Activated B cell treated with CpG ODN at 0.5 μM for 24 hours (primary cell): ENCODE results near the gene SCUBE1. TPM values are rescaled to one million over a fixed set of nuclear protein-coding genes. Genes with fewer than 3 reads are reported as not detected.

ENCODE experiments used
- ATAC-seq: fragments of 200-7000 bp; cut with Tn5 transposase; one replicate; pipeline ENCODE4 v1.10.0; 2021; ENCODE audit warnings: low read depth, mild to moderate bottlenecking, moderate library complexity
- CTCF ChIA-PET: fragments of 350-600 bp; sonication (Branson Sonifier 250); formaldehyde crosslinking; loops from one replicate; lab custom pipeline; 2021; ENCODE audit warnings: antibody characterized with exemption; lab: Charles Lee
- POLR2A ChIA-PET: fragments of 350-600 bp; sonication (Branson Sonifier 250); formaldehyde crosslinking; loops from one replicate; lab custom pipeline; 2021; ENCODE audit warnings: antibody characterized with exemption; lab: Charles Lee
- DNase-seq: peaks from one replicate; pipeline ENCODE4 v3.0.0; 2022
- H3K27ac Mint-ChIP-seq: one replicate; pipeline ENCODE4 v1.8.0; 2020; ENCODE audit warnings: mixed read lengths
- H3K27me3 Mint-ChIP-seq: one replicate; pipeline ENCODE4 v1.8.0; 2021; ENCODE audit warnings: mixed read lengths
- H3K36me3 Mint-ChIP-seq: one replicate; pipeline ENCODE4 v1.8.0; 2021; ENCODE audit warnings: low read depth, mixed read lengths
- H3K4me1 Mint-ChIP-seq: one replicate; pipeline ENCODE4 v1.8.0; 2021; ENCODE audit warnings: mixed read lengths
- H3K4me3 Mint-ChIP-seq: one replicate; pipeline ENCODE4 v1.8.0; 2020; ENCODE audit warnings: mild to moderate bottlenecking, mixed read lengths
- H3K9me3 Mint-ChIP-seq: one replicate; pipeline ENCODE4 v1.8.0; 2020; ENCODE audit warnings: mixed read lengths
- intact Hi-C: fragments of 100-400 bp; cut with micrococcal nuclease; formaldehyde crosslinking; loops from one replicate; pipeline ENCODE4 v1.15.1; 2024
- total RNA-seq: library from RNA; stranded (reverse); gene quantifications from 2 replicates; pipeline ENCODE4 v1.2.3, GENCODE V29; 2022
- TF ChIP-seq, protein P1 (sequence below): fragments of 200-600 bp; IDR thresholded peaks from one replicate; pipeline ENCODE4 v1.8.0; 2022; ENCODE audit warnings: antibody characterized with exemption, mild to moderate bottlenecking

The SCUBE1 gene
- total RNA-seq, 1 donor from 2014 or later, result not detected

DNA sequence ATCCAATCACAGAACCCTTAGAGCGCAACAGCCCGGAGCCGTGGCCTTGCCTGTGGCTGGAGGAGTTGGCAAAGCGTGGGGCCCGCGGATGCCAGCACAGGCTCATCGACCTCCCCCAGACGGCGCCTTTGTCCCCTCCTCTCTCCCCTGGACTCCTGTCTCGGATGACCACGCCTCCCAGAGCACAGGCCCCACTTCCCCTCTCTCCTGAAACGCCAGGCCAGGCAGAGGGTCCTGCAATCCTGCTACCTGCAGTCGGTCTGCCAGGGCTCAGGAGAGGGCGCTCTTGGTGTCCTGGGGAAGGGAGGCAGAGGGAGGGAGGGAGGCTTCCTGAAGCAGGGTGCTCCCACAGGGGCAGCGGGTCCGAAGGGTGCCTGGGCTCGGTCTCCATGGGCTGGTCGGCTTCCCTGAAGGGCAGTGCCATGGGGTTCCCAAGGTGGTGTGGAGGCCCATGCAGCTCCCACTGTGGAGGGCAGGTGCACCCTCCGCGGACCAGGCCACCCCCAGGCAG is 139.6 kb downstream of the SCUBE1 start:
- TF ChIP-seq, protein P1, sequence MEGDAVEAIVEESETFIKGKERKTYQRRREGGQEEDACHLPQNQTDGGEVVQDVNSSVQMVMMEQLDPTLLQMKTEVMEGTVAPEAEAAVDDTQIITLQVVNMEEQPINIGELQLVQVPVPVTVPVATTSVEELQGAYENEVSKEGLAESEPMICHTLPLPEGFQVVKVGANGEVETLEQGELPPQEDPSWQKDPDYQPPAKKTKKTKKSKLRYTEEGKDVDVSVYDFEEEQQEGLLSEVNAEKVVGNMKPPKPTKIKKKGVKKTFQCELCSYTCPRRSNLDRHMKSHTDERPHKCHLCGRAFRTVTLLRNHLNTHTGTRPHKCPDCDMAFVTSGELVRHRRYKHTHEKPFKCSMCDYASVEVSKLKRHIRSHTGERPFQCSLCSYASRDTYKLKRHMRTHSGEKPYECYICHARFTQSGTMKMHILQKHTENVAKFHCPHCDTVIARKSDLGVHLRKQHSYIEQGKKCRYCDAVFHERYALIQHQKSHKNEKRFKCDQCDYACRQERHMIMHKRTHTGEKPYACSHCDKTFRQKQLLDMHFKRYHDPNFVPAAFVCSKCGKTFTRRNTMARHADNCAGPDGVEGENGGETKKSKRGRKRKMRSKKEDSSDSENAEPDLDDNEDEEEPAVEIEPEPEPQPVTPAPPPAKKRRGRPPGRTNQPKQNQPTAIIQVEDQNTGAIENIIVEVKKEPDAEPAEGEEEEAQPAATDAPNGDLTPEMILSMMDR, result no peak
- H3K4me1 Mint-ChIP-seq, result peaks cover 4% of the 10 kb centered on the region
- DNase-seq (no peak), ATAC-seq (no peak)
- peaks cover 13% of the 10 kb centered on the region for H3K27me3 Mint-ChIP-seq
- intact Hi-C loops, result no loop called here
- H3K36me3 Mint-ChIP-seq, result no peaks in the 10 kb centered on the region
- no peaks in the 10 kb centered on the region for H3K9me3 Mint-ChIP-seq
- ChIA-PET CTCF (no interaction called here), POLR2A (no interaction called here)
- no peak overlapping the region for H3K27ac Mint-ChIP-seq
- H3K4me3 Mint-ChIP-seq, result no peak overlapping the region

DNA sequence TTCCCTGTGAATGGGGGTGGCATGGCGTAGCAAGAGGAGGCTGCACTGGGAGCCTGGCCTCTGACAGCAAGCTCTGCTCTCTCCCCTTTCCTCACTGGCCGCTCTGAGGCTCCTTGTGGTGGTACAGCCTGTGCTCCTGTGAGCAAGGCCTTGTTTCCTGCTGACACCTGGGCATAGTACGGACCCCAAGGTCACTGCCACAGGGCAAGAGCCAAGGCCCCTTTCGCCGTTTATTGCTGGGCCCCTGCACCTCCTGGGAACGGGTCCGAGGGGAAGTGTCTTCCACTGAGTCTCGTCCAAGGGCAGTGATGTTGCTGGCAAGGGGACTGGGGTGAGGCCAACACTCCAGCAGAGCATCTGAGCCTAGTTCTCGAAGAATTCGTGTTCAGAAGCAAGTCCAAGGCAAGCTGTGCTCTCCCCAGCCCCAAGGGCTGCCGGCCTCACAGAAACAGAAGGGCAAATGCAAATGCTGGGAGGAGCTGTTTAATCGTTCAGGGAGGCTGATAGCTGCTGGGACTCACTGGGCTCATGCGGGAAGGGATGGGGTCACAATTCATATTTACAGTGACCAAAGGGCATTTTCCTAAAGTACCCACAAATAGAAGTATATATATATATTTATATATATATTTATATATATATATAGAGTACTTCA is 140.3 kb downstream of the SCUBE1 start:
- Mint-ChIP-seq H3K4me1 (peaks cover 4% of the 10 kb centered on the region), H3K27ac (no peak overlapping the region), H3K36me3 (no peaks in the 10 kb centered on the region), H3K27me3 (peaks cover 11% of the 10 kb centered on the region), H3K4me3 (no peak overlapping the region), H3K9me3 (no peaks in the 10 kb centered on the region)
- ATAC-seq, result no peak
- TF ChIP-seq, protein P1, result no peak
- POLR2A ChIA-PET, result interaction anchor here (0.5 kb wide), 1 partner anchor 56 kb away, joined by 8 read pairs; no protein-coding TSS in a partner anchor
- intact Hi-C loops, result no loop called here
- no peak for DNase-seq
- CTCF ChIA-PET, result no interaction called here

DNA sequence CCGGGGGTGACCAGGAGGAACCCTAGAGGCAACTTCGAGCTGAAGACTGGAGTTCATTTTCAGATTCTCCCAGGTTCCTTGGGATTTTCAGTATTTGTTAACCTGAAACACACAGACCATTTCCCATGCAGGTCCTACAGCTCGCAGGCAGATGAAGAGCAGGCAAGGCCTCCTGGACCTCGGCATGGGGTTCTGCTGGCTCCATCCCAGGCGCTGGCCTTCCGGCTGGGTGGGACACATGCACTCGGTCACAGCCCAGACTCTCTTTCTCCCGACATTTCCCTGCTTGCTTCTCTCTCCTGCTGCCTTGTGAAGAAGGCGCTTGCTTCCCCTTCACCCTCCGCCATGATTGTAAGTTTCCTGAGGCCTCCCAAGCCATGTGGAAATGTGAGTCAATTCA is 140.8 kb downstream of the SCUBE1 start:
- intact Hi-C loops, result no loop called here
- Mint-ChIP-seq H3K27me3 (peaks cover 11% of the 10 kb centered on the region), H3K9me3 (no peaks in the 10 kb centered on the region), H3K4me3 (no peak overlapping the region), H3K4me1 (peaks cover 4% of the 10 kb centered on the region), H3K36me3 (no peaks in the 10 kb centered on the region), H3K27ac (no peak overlapping the region)
- ChIA-PET CTCF (no interaction called here), POLR2A (interaction anchor here (0.5 kb wide), 1 partner anchor 55 kb away, joined by 8 read pairs; no protein-coding TSS in a partner anchor)
- TF ChIP-seq, protein P1, result no peak
- no peak for ATAC-seq
- no peak for DNase-seq

DNA sequence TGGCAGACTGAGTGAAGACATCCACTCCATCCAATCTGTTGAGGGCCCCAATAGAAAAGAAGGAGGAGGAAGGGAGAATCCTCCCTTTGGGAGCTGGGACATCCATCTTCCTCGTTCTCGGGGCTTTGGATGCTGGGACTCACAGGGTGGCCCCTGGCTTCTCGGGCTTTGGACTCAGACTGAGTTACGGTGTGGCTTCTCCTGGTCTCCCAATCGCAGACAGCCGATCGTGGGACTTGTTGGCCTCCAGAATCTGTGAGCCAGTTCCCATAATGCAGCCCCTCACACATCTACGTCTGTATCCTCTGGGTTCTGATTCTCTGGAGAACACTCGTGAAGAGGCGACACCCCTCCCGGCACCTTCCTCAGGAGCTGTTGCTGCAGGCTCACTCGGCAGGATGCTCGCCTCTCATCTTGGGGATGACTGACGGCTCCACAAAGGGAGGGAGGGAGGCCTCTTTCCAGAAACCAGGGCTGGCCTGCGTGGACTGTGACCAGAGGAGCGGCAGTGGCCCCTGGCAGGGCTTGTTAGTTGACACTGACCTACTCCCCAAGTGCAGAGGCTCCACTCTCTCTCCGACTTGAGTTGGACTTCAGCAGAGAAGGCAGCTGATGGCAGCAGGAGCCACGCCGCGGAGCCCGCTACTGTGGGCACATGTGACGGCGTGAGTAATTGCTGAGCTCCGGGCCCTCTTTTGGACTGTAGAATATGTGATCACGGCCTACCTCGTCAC is 141.5 kb downstream of the SCUBE1 start:
- Mint-ChIP-seq H3K27me3 (peaks cover 16% of the 10 kb centered on the region), H3K9me3 (no peaks in the 10 kb centered on the region), H3K27ac (no peak overlapping the region), H3K36me3 (no peaks in the 10 kb centered on the region), H3K4me1 (peaks cover 4% of the 10 kb centered on the region), H3K4me3 (no peak overlapping the region)
- ATAC-seq, result no peak
- ChIA-PET POLR2A (no interaction called here), CTCF (no interaction called here)
- DNase-seq, result no peak
- intact Hi-C loops, result no loop called here
- TF ChIP-seq, protein P1, result no peak

DNA sequence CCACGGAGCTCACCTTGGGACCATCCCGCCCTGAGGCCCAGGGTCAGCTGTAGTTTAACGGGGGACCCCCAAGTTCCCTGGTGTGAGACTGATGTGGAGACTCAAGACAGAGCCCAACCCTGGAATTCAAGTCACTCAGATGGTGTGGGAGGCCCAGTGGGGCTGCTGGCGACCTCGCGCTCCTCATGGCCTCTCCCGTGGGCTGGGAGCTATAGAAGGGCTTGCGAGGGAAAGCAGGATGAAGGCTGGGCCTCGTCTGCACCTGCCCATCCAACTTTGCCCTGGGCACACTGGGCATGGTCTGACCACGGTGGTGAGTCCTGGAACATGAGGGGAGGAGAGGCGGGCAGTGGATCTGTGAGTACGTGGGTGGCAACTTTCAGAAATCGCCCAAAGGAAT is 142.6 kb downstream of the SCUBE1 start:
- H3K9me3 Mint-ChIP-seq, result no peaks in the 10 kb centered on the region
- TF ChIP-seq, protein P1, result no peak
- H3K27ac Mint-ChIP-seq, result no peak overlapping the region
- DNase-seq (no peak), ATAC-seq (no peak)
- H3K4me1 Mint-ChIP-seq, result no peaks in the 10 kb centered on the region
- H3K36me3 Mint-ChIP-seq, result no peaks in the 10 kb centered on the region
- ChIA-PET POLR2A (interaction anchor here (1.4 kb wide), 1 partner anchor 12 kb away, joined by 3 read pairs; no protein-coding TSS in a partner anchor), CTCF (no interaction called here)
- intact Hi-C loops, result no loop called here
- H3K27me3 Mint-ChIP-seq, result peaks cover 16% of the 10 kb centered on the region
- no peak overlapping the region for H3K4me3 Mint-ChIP-seq
